NCI-H2227 (cell line): Measurements from ENCODE around the gene DNAJA4.

Experiments used
- DNase-seq: peaks from one replicate; lab custom pipeline; 2025; ENCODE audit not compliant: unreplicated experiment; lab: John Stamatoyannopoulos, UW

DNAJA4 gene

DNA sequence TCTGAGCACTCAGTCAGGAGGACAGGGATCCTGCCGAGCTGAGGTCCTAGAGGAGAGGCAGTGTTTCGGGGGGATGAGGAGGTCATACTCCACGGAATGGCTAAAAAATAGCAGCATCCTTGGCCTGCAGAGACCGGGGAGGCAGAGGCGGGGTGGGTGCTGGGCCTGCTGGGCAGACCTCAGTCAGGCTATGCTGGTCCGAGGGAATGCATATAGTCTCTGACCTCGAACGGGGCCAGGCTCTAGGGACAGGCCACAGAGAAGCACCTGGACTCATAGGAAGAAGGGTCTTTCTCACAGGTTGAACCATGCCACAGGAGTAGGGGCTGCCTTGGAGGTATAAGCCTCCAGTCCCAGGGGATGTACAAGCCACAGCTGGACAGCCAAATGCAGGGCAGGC is 49.0 kb downstream of the DNAJA4 start:
- no peak for DNase-seq

DNA sequence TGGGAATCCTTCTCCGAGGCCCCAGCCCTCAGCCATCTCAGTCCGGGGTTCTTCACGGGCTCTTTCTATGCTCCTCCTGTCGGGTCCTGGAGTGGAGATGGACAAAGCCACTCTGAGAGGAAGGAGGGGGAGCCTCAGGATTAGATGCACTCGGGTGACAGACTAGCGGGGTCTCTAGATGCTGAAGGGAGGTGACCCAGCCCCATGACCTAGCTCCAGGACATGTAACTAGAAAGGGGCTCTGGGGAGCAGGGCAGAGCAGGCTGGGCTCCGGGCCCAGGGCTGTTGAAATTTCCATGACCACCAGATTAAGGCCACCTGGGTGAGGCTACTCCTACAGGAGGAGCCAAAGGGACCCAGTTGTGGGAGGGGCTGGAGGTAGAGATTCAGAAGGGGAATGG is 49.8 kb downstream of the DNAJA4 start:
- DNase-seq = no peak

DNA sequence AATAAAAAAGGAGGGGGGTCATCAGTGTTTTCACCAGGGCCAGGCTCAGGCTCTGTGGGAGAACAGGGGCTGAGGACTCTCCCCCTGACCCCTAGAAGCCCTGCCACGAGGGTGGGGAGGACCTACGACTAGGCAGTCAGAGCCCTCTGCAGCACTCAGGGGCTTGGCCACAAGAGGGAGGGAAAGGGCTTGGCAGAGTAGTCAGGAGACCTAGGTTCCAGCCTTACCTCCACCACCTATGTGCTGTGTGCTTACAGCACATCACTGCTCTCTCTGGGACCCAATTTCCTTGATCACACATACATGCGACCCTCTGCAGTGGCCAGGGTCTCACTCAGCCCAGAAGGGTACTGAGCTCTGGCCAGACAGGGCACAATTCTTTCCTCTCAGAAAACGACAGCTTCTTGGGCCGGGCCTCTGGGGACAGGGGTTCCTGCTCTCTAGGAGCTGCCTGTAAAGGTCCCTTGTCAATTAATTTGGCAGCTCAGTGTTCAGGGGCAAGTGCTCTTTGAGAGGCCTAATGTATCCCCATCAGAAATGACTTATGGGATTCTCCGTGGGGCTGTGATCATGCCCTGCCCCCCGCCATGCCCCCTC is 51.4 kb downstream of the DNAJA4 start:
- DNase-seq = no peak

DNA sequence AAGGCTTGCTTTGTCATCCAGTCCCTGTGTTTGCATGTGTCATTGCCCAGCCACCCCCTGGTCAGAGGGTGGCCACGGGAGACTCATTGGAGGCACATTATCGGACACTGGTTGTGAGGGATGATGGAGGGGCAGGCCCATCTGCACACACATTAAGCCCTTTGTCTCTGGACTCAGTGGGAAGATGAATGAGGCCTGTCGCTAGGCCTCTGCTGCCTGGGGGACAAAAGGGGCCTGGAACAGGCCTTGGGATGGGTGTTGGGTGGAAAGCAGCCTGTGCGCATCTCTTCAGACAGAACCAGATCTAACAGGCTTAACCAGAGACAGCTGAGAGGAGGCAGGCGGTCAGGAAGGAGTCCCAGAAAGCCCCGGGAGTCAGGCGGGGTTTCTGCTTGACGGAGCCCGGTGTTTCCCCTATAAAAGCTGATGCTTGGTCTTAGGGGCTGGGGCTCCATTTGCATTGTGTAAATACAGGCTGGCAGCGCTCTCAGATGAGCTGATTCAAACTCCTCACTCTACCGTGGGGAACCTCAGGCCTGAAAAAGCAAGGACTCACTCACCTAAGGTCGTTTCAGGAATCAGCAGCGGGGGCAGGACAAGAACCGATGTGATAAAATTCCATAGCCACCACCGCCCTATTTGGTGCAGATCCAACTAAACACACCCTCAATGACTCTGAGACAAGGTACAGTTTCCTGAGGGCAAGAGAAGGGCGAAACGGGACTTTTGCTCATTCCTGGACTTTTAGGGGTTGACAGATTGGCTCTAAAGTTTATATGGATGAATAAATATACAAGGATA is 52.1 kb downstream of the DNAJA4 start:
- DNase-seq = no peak

DNA sequence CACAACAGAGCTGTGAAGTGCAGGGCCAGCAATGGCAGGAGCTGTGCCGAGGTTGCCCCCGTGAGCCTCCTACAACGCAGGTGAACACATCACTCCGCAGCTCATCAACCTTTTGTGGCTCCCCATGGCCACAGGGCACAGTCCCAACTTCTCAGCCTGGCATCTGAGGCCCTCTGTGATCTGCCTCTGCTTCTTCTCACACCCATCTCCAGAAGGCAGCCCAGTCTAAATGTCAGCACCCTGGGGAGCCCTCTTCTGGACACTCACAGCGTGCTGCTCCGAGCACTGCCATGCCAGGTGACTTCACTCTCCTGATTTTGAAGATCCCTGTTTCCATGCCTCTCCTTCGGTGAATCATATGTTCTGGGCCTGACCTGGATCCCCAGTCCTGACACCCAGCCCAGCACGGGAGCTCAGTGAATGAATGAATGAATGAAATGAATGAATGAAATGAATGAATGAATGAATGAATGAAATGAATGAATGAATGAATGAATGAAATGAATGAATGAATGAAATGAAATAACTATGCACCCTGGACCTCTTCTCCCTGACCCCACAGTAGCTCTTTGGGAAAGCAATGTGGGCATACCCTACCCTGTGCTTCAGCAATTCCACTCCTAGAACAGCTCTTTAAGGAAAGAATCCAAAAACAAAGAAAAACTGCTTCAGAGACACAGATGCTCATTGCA is 52.9 kb downstream of the DNAJA4 start:
- DNase-seq = no peak

DNA sequence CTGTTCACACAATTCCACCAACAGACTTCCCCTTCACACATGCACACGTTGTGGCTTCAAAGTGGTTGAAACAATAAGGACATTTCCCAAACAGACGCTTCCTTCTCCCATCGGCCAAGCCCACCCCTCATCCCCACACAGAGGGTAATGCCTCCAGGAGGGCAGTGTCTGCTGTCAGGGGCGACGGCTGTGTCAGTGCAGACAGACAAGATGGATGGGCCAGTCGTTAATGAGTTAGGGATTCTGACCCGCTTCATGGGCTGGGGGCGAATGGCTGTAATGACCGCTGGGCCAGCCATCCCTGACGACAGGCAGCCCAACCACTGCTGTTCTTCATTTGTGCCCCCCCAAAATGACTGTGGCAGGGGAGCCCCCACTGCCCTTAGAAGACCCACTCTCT is 55.2 kb downstream of the DNAJA4 start:
- DNase-seq = no peak

DNA sequence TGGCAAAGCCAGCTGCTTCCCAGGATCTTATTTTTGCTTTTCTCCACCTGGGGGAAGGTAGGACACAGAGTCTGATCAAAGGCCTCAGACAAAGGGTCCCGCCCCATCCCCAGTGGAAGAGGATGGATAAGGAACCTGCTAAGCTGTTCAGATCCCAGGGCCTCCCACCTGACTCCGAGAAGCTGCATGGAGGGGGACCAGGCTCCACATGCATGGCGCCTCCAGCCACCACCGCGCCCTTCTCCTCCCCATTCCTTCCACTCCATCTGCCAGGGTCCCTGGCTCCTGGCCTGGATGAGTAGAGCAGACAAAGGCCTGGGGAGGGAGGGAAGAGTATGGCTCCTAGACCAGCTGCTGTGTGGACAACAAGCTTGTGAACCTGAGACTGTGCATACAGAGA is 55.8 kb downstream of the DNAJA4 start:
- DNase-seq = no peak

DNA sequence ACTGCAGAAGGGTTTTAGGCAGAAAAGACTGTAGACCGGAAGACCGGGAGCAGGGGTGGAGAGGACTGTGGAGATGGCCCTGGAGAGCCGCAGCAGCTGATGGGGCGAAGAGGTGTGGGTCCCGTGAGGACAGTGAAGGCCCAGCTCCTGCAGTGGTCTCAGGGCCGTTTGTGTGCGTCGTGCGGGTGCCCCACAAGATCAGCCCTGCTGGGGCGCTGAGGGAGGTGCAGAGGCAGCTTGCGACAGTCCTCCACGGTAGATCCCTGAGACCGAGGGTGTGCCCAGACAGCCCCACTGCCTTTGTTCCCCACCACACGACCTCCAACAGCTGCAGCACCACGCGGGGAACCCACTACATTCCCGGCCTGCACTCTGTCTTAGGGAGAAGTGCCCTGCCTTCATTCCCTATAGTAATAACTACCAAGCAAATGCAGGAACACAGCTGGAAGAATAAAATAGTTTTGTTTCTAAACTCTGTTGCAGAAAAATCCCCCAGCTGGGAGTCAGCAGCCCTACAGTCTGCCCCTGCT is 56.7 kb downstream of the DNAJA4 start:
- no peak for DNase-seq

DNA sequence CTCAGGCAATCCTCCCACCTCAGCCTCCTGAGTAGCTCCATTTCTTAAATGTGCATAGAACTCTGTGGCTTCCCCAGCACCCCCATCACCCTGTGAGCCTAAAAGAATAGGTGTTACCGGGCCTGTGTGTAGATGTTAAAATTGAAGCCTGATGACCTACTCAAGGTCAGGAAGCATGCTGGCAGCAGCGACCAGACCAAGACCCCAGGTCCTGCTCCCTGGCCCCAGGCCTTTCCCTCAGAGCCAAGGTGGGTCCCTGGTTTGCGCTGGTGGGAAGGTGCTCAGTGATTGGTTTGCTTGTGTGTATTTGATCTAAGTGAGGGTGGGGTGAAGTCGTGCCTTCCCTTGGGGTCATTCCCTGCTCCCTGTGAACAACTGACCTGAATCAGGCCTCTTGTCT is 57.4 kb downstream of the DNAJA4 start:
- DNase-seq = no peak

DNA sequence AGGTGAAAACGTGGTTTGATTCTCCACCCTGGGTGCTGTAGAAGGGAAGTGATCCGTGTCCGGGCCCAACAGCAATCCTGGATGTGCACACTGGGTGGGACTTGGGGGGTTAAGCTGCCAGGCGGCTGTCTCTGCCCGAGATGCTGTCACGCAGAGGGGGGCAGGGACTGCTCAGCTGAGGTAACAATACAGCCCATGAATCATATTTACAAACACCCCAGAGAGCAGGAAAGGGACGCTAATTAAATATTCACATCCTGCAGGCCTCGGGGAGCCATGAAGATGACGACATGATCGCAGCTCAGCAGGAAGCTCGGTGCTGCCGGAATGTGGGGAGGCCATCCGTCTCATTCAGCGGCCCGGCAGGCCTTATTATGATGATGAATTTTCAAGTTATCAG is 57.9 kb downstream of the DNAJA4 start:
- DNase-seq = peak; percentile 18

DNA sequence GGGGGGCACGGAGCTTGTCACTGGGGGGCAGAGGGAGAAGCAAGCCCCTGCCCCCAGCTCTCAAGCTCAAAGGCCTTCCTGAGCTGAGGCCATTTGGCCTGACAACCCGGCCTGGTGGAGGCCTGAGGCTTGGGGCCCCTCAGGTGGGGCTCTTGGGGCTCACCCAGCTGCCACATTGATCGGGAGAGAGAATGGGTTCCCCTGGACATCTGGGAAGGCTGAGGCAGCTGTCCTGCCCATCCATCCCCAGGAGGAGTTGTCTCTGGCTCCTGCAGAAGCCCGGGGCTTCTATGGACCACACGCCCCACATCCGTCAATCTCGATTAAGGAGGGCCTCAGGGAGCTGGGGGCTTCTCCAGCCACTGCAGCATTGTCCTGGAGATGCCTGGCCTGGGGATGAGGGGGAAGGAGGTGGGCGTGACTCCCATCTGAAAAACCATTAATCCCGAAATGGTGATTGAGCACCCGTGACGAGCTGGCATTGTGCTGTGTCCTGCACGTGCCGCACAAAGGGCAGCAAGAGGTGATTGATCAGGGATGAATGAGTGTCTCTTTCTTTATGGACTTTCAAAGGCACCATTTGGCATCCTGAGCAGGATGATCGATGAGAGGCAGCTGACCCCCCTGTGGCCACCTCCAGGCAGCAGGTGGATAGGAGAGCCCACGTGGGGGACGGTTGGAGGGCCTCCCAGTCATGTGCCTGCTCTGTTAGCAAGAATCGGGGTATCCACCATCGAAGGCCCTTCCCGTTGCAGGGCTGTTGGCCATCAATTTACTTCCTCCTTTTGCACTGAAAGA is 58.6 kb downstream of the DNAJA4 start:
- no peak for DNase-seq

DNA sequence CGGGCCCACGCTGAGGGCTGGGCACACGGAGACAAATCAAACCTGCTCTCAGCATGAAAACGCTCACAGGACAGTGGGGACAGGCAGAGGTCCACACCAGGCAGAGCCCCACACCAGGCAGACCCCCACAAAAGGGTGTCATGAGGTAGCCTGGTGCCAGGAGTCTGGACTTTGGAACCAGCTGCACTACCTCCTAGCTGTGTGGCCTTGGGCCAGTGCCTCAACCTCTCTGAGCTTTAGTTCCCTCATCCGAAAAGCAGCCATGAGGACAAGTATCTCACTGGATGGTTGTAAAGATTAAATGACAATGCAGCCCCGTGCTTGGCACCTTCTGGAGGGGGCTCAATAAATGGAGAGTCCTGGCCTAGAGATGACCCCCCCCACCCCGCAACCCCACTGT is 59.3 kb downstream of the DNAJA4 start:
- DNase-seq = no peak

DNA sequence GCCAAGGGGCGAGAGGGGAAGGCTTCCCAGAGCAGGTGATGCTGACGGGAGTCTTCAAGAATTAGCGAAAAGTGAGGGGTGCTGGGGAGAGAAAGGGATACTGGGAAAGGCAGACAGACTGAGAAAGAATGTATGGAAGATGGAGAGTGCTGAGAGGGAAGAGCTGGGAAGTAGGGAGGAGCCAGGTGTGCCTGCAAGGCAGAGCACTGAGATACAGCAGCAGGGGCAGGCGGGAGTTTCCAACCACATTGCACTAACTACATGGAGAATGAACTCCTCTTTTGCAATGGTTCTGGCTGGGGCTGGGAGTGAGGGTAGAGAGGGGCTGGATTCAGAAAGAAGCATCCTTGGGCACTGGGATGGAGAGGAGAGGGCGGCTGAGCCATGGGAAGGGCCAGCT is 59.8 kb downstream of the DNAJA4 start:
- no peak for DNase-seq

DNA sequence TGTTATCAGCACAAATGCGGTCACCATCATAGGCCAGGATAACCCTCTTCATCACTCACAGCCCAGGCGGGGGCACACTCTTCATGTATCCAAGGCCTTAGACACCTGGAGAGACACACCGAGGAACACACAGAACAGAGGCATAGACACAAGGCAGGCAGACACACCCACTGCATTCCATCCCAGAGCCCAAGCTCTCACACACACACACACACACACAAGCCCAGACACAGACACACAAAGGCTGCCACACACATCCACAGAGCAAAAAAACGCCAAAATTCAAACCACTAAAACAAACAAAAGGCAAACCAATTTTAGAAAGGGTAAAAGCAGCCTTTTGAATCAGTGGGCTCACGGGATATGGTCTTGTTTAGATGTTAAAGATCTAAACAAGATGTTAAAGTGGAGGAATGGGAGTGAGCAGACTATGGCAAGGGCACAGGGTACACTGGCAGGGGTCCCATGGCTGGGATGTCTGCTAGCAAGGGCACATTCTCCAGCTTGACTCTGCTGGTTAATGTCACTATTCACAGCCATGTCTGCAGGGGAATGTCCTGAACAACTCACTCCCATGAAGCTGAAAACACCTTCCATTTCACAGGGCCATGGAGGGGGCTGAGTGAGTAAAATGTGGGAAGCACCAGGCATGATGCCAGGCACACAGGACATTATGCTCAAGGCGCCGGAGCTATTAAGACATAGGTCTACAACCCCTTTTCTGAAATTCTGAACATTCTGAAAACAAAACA is 60.9 kb downstream of the DNAJA4 start:
- DNase-seq = no peak

DNA sequence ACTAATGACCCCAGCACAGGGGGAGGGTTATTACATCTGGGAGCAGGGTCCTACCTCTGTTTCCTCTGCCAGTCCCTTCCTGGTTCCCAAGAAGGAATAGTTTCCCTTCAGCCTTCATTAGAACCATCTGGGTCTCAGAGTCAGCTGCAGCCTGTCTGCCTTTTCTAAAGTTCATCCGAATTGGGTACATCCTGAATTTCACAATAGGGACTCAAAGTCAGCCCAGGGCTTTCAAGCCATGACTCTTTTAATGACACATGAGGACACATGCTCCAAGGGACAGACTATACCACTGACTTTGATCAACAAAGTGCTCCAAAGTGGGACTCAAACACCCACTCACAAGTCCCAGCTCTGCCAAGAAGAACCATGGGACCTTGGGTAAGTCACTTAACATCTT is 63.1 kb downstream of the DNAJA4 start:
- no peak for DNase-seq

DNA sequence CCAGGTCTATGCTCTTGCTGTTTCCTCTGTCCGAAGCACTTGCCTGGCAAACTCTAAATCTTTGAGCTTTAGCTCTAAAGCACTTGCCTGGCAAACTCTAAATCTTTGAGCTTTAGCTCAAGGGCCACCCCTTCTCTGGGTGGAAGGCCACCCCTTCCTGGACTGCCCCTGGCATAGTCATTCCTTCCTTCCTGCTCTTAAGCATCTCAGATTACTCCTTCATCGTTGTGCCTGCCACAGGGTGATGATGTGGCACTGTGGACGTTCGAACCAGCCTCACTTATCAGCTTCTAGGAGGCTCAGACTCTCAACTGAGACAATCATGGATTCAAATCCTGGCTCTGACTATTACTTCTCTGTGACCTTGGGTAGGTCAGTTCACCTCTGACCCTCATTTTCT is 65.3 kb downstream of the DNAJA4 start:
- DNase-seq = no peak
